ENCODE measurements around the gene C1orf226.

DNA sequence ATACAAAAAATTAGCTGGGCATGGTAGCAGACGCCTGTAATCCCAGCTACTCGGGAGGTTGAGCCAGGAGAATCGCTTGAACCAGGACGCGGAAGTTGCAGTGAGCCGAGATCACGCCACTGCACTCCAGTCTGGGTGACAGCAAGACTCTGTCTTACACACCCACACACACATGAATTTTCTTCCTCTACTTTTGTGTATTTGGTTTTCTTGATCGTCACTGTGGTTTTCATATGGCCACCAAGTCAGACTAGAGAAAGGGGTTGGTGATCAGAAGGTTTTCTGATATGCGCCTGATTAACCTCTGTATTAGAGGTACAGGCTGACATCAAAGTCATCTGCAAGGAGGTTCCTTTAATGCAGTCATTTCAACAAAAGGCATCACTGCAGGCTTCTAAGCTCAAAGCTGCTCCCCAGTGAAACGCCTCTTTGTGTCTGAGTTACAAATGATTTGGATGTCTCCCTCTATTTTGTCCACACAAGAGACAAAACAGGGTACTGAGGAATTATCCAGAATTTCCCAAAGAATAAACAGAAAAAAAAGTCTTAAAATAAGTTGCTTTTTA, 19.3 kb downstream of the C1orf226 start:
- TF ChIP-seq, protein P1, sequence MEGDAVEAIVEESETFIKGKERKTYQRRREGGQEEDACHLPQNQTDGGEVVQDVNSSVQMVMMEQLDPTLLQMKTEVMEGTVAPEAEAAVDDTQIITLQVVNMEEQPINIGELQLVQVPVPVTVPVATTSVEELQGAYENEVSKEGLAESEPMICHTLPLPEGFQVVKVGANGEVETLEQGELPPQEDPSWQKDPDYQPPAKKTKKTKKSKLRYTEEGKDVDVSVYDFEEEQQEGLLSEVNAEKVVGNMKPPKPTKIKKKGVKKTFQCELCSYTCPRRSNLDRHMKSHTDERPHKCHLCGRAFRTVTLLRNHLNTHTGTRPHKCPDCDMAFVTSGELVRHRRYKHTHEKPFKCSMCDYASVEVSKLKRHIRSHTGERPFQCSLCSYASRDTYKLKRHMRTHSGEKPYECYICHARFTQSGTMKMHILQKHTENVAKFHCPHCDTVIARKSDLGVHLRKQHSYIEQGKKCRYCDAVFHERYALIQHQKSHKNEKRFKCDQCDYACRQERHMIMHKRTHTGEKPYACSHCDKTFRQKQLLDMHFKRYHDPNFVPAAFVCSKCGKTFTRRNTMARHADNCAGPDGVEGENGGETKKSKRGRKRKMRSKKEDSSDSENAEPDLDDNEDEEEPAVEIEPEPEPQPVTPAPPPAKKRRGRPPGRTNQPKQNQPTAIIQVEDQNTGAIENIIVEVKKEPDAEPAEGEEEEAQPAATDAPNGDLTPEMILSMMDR (IDR thresholded peaks at IDR 0.05): no peak
- no peak for TF ChIP-seq ZFX (IDR thresholded peaks at IDR 0.05; ENCODE audit: borderline replicate concordance)

Measured in 22Rv1 (cell line).